Stimulated activated CD4-positive, alpha-beta T cell treated with anti-CD3 and anti-CD28 coated beads, TNF-alpha, amount 100 ng/mL, for 1 hour (primary cell): ENCODE results near the gene DBNL.

Experiments
- DNase-seq, 3 donors: peaks; one replicate each; pipeline ENCODE4 v3.0.0-alpha.2; 2020; ENCODE audit warnings: low read depth in 3 of 3, low spot score in 1 of 3

Gene DBNL

GRCh38 chr7:44098092-44099068, 53.9 kb downstream of the DBNL start:
- DNase-seq, result no peak

- no peak for DNase-seq
These were observed 55.2 kb downstream of the DBNL start for GRCh38 chr7:44099669-44100068.

GRCh38 chr7:44100458-44101302, 56.2 kb downstream of the DBNL start:
- no peak for DNase-seq

GRCh38 chr7:44101303-44101965, 56.9 kb downstream of the DBNL start:
- DNase-seq, result no peak

GRCh38 chr7:44101966-44102845, 57.7 kb downstream of the DBNL start:
- DNase-seq, result no peak

- no peak for DNase-seq
These were observed 58.5 kb downstream of the DBNL start for GRCh38 chr7:44102846-44103565.

GRCh38 chr7:44103566-44103922, 59.0 kb downstream of the DBNL start:
- no peak for DNase-seq

GRCh38 chr7:44103923-44104859, 59.7 kb downstream of the DBNL start, which contains the start of gene AEBP1:
Gene AEBP1 (plus strand): TSS chr7:44104345. CDS start chr7:44104666, 321 bp downstream.
- DNase-seq, result no peak

- DNase-seq, result no peak
These were observed 60.6 kb downstream of the DBNL start for GRCh38 chr7:44104860-44105771.

- DNase-seq, result no peak
These were observed 61.3 kb downstream of the DBNL start for GRCh38 chr7:44105832-44106231.

- no peak for DNase-seq
These were observed 62.0 kb downstream of the DBNL start for GRCh38 chr7:44106311-44107065.

GRCh38 chr7:44107116-44107960, 62.8 kb downstream of the DBNL start:
- no peak for DNase-seq

- DNase-seq, result no peak
These were observed 63.7 kb downstream of the DBNL start for GRCh38 chr7:44107961-44108767.

GRCh38 chr7:44108768-44109750, 64.6 kb downstream of the DBNL start:
- no peak for DNase-seq
